Hepatocyte (in vitro differentiated cells): ENCODE measurements around the gene PRKG1. TPM values are rescaled to one million over a fixed set of nuclear protein-coding genes. Genes with fewer than 3 reads are reported as not detected.

Experiments
- DNase-seq: peaks from one replicate; pipeline ENCODE4 v3.0.0-alpha.2; 2016; ENCODE audit warnings: low spot score
- H2AFZ ChIP-seq: fragments of 200-600 bp; sonication (generic); 2 replicates; pipeline ENCODE4 v1.6.0; 2016; ENCODE audit warnings: antibody characterized with exemption, mild to moderate bottlenecking
- H3K27ac ChIP-seq: fragments of 200-600 bp; sonication (generic); 2 replicates; pipeline ENCODE4 v1.5.1; 2016; ENCODE audit warnings: mild to moderate bottlenecking
- H3K27me3 ChIP-seq: fragments of 200-600 bp; sonication (generic); 2 replicates; pipeline ENCODE4 v1.6.1; 2016
- H3K36me3 ChIP-seq: fragments of 200-600 bp; sonication (generic); replicated peaks from 2 replicates; pipeline ENCODE4 v1.5.1; 2016; ENCODE audit warnings: low read depth; ENCODE audit not compliant: insufficient read depth
- H3K4me1 ChIP-seq: fragments of 200-600 bp; sonication (generic); 2 replicates; pipeline ENCODE4 v1.5.1; 2016; ENCODE audit warnings: mild to moderate bottlenecking, moderate library complexity; ENCODE audit not compliant: insufficient read depth
- H3K4me2 ChIP-seq: fragments of 200-600 bp; sonication (generic); 2 replicates; pipeline ENCODE4 v1.6.0; 2016
- H3K4me3 ChIP-seq: fragments of 200-600 bp; sonication (generic); 2 replicates; pipeline ENCODE4 v1.5.1; 2016; ENCODE audit warnings: mild to moderate bottlenecking
- H3K79me2 ChIP-seq: fragments of 200-600 bp; sonication (generic); 2 replicates; pipeline ENCODE4 v1.6.0; 2017; ENCODE audit warnings: mild to moderate bottlenecking
- H3K9me2 ChIP-seq: fragments of 200-600 bp; sonication (generic); replicated peaks from 2 replicates; pipeline ENCODE4 v1.6.0; 2017; ENCODE audit warnings: mild to moderate bottlenecking; ENCODE audit not compliant: insufficient read depth
- H3K9me3 ChIP-seq: fragments of 200-600 bp; sonication (generic); 2 replicates; pipeline ENCODE4 v1.5.1; 2016; ENCODE audit warnings: low read depth, mild to moderate bottlenecking
- H4K20me1 ChIP-seq: fragments of 200-600 bp; sonication (generic); 2 replicates; pipeline ENCODE4 v1.6.0; 2016; ENCODE audit warnings: mild to moderate bottlenecking; ENCODE audit not compliant: insufficient read depth, poor library complexity, severe bottlenecking
- CTCF ChIP-seq: fragments of 200-600 bp; sonication (generic); IDR thresholded peaks from 2 replicates; pipeline ENCODE4 v1.5.1; 2016; ENCODE audit warnings: antibody characterized with exemption, mild to moderate bottlenecking; ENCODE audit not compliant: poor library complexity
- EZH2 ChIP-seq: fragments of 200-600 bp; sonication (generic); IDR thresholded peaks from 2 replicates; pipeline ENCODE4 v1.6.1; 2016; ENCODE audit warnings: antibody characterized with exemption, mild to moderate bottlenecking, borderline replicate concordance
- EZH2phosphoT487 ChIP-seq: fragments of 200-600 bp; sonication (generic); IDR thresholded peaks from one replicate; pipeline ENCODE4 v1.6.1; 2018; ENCODE audit warnings: antibody characterized with exemption, mild to moderate bottlenecking, low read depth, moderate library complexity; ENCODE audit not compliant: unreplicated experiment, severe bottlenecking
- WGBS: methylation state at CpG from one replicate; pipeline ENCODE4 v1.1.6; 2016; ENCODE audit warnings: low lambda C conversion rate; ENCODE audit errors: missing lambda C conversion rate; 5-methylcytosine and 5-hydroxymethylcytosine counted together
- polyA plus RNA-seq: library from polyadenylated mRNA; unstranded; fragments of >200 nt; fragmentation: Nextera tagmentation; extraction: Ambion mirVana; gene quantifications from 2 replicates; pipeline ENCODE4 v1.2.1, GENCODE V29; 2016
- total RNA-seq: library from RNA; depleted of rRNA; stranded (reverse); fragments of >200 nt; gene quantifications from 2 replicates; pipeline ENCODE4 v1.2.3, GENCODE V29; 2014

PRKG1 gene
- total and polyA plus RNA-seq, 2 experiments from 2014 or later: 4.0 to 8.1 TPM

- TF ChIP-seq EZH2 (no peak), CTCF (no peak), EZH2phosphoT487 (no peak)
- no peak for DNase-seq
- Histone ChIP-seq H3K79me2 (no peaks in the 10 kb centered on the region), H3K27ac (no peak overlapping the region), H3K9me3 (no peaks in the 10 kb centered on the region), H3K4me2 (no peak overlapping the region), H3K9me2 (no peaks in the 10 kb centered on the region), H3K4me3 (no peak overlapping the region), H3K27me3 (no peaks in the 10 kb centered on the region), H4K20me1 (no peaks in the 10 kb centered on the region), H2AFZ (no peak overlapping the region), H3K36me3 (no peaks in the 10 kb centered on the region), H3K4me1 (no peaks in the 10 kb centered on the region)
Measured at GRCh38 chr10:51052163-51052562, 22.1 kb upstream of the PRKG1 start.

GRCh38 chr10:51057925-51058324 is 16.4 kb upstream of the PRKG1 start:
- WGBS: 93% methylated on average over 4 of the region's 4 CpGs

GRCh38 chr10:51063166-51063565 is 11.1 kb upstream of the PRKG1 start:
- H3K9me2 ChIP-seq: no peaks in the 10 kb centered on the region
- no peak overlapping the region for H3K27ac ChIP-seq
- no peaks in the 10 kb centered on the region for H3K27me3 ChIP-seq
- H2AFZ ChIP-seq: no peak overlapping the region
- WGBS: 79% methylated on average over 4 of the region's 4 CpGs
- no peaks in the 10 kb centered on the region for H3K9me3 ChIP-seq
- H3K4me3 ChIP-seq: no peak overlapping the region
- no peak overlapping the region for H3K4me2 ChIP-seq
- H3K4me1 ChIP-seq: no peaks in the 10 kb centered on the region
- DNase-seq: no peak
- TF ChIP-seq EZH2 (no peak), CTCF (no peak), EZH2phosphoT487 (no peak)
- no peaks in the 10 kb centered on the region for H4K20me1 ChIP-seq
- H3K36me3 ChIP-seq: no peaks in the 10 kb centered on the region
- no peaks in the 10 kb centered on the region for H3K79me2 ChIP-seq

More at GRCh38 chr10:51057925-51058324, 16.4 kb upstream of the PRKG1 start:
- no peak for DNase-seq
- Histone ChIP-seq H3K79me2 (no peaks in the 10 kb centered on the region), H3K4me2 (no peak overlapping the region), H3K27ac (no peak overlapping the region), H2AFZ (no peak overlapping the region), H3K36me3 (no peaks in the 10 kb centered on the region), H3K9me2 (no peaks in the 10 kb centered on the region), H3K27me3 (no peaks in the 10 kb centered on the region), H4K20me1 (no peaks in the 10 kb centered on the region), H3K4me1 (no peaks in the 10 kb centered on the region), H3K9me3 (no peaks in the 10 kb centered on the region), H3K4me3 (no peak overlapping the region)
- TF ChIP-seq EZH2phosphoT487 (no peak), EZH2 (no peak), CTCF (no peak)
